K562 (cell line): Measurements from ENCODE around the gene HDAC7. TPM values are rescaled to one million over a fixed set of nuclear protein-coding genes. Genes with fewer than 3 reads are reported as not detected.
A peak's percentile ranks its signal among the peaks of the same experiment; 100 is the strongest.

ENCODE experiments used
- CUX1 ChIP-seq: fragments of 200-800 bp; sonication (Bioruptor generic); IDR thresholded peaks from 2 replicates; pipeline ENCODE4 v1.6.1; 2016; ENCODE audit warnings: missing genetic modification characterization, missing compliant biosample characterization
- EHMT2 ChIP-seq: fragments of 450-650 bp; IDR thresholded peaks from 2 replicates; pipeline ENCODE4 v1.6.1; 2018; ENCODE audit warnings: antibody characterized with exemption
- HDAC8 ChIP-seq: fragments of 450-650 bp; IDR thresholded peaks from 2 replicates; pipeline ENCODE4 v1.6.1; 2016; ENCODE audit warnings: mild to moderate bottlenecking, missing genetic modification characterization, moderate library complexity, missing compliant biosample characterization
- HOXB6 ChIP-seq: fragments of 250-450 bp; sonication (Bioruptor Pico); IDR thresholded peaks from 2 replicates; pipeline ENCODE4 v1.5.1; 2022; ENCODE audit warnings: mild to moderate bottlenecking, borderline replicate concordance
- LEF1 ChIP-seq: fragments of 450-650 bp; IDR thresholded peaks from 2 replicates; pipeline ENCODE4 v1.6.1; 2016; ENCODE audit warnings: mild to moderate bottlenecking
- RFX5 ChIP-seq: IDR thresholded peaks from 2 replicates; pipeline ENCODE4 v1.6.1; 2011; ENCODE audit warnings: low read depth, mild to moderate bottlenecking, improper control_type of control experiment, low read length
- ZMIZ1 ChIP-seq, 2 experiments: fragments of 150-350 bp in 1 of 2; IDR thresholded peaks; 2 replicates each; pipeline ENCODE4 v1.6.1; 2012 to 2016; ENCODE audit warnings: low read depth in 2 of 2, low read length in 2 of 2, mild to moderate bottlenecking in 1 of 2, moderate library complexity in 1 of 2
- ZNF134 ChIP-seq: fragments of 250-450 bp; sonication (Bioruptor Pico); conservative IDR thresholded peaks from 2 replicates; pipeline ENCODE4 v1.4.0; 2020
- ZNF592 ChIP-seq: fragments of 450-650 bp; IDR thresholded peaks from 2 replicates; pipeline ENCODE4 v1.6.1; 2017; ENCODE audit warnings: antibody characterized with exemption, mild to moderate bottlenecking
- polyA plus RNA-seq, 8 experiments: library from polyadenylated mRNA; depleted of rRNA in 4 of 8; stranded (reverse) in 5 of 8; unstranded in 3 of 8; fragments of >200 nt; fragmentation: Nextera tagmentation in 2 of 8; fragmentation: Illumina TruSeq in 1 of 8; extraction: Ambion mirVana in 2 of 8; extraction: Trizol in 1 of 8; gene quantifications; 2 replicates each; pipeline versions ENCODE4 v1.2.1 to v1.2.3, GENCODE V29; 2011 to 2014; ENCODE audit warnings: inconsistent platforms in 1 of 8, missing spikeins in 1 of 8
- total RNA-seq, 7 experiments: library from RNA; depleted of rRNA in 6 of 7; stranded (reverse); fragments of >200 nt in 6 of 7; fragmentation: Illumina TruSeq in 2 of 7; extraction: Trizol in 2 of 7; gene quantifications; 2 replicates each; pipeline versions ENCODE4 v1.2.1 to v1.2.3, GENCODE V29; 2011 to 2021; ENCODE audit warnings: low replicate concordance in 1 of 7

HDAC7 gene
- total and polyA plus RNA-seq, 9 of the 15 experiments (the other 6 are each of a cell fraction or from before 2014, with no cell fraction given) = 2.5 to 129 (median 31.1) TPM

GRCh38 chr12:47818467-47819137, 1.1 kb downstream of the HDAC7 start (continued):
- TF ChIP-seq HDAC8 (tag) (no peak), ZNF134 (no peak), HOXB6 (CRISPR knock-in tag) (no peak), ZMIZ1 (IDR thresholded peaks at IDR 0.05; ENCODE audit: low read depth in 2 of 2, low read length in 2 of 2) (no peak), CUX1 (CRISPR knock-in tag) (no peak), LEF1 (no peak), EHMT2 (no peak), ZNF592 (peak; percentile 40; the same call in 1 of the 2 replicates), RFX5 (no peak)
